Ovary (tissue), 9 donors: ENCODE measurements around the gene GRID1. TPM values are rescaled to one million over a fixed set of nuclear protein-coding genes. Genes with fewer than 3 reads are reported as not detected.

Experiments
- DNase-seq, 5 donors: peaks; one replicate each; pipeline ENCODE4 v3.0.0-alpha.2; 2019 to 2020
- H3K27ac ChIP-seq, 2 donors: fragments of 200-600 bp; one replicate each; pipeline versions ENCODE4 v1.5.1 to v1.8.0; 2019 to 2022
- H3K27me3 ChIP-seq: fragments of 200-600 bp; one replicate; pipeline ENCODE4 v1.8.0; 2022
- H3K36me3 ChIP-seq: fragments of 200-600 bp; sonication (generic); one replicate; pipeline ENCODE4 v1.5.1; 2019
- H3K4me1 ChIP-seq: one replicate; pipeline ENCODE4 v1.8.1; 2013; ENCODE audit warnings: mild to moderate bottlenecking, moderate library complexity; ENCODE audit not compliant: insufficient read depth
- H3K4me3 ChIP-seq: fragments of 200-600 bp; sonication (generic); one replicate; pipeline ENCODE4 v1.5.1; 2017
- H3K9me3 ChIP-seq, 2 donors: fragments of 200-600 bp in 1 of 2; sonication (generic) in 1 of 2; one replicate each; pipeline versions ENCODE4 v1.5.1 to v1.8.1; 2013 to 2019; ENCODE audit warnings: mild to moderate bottlenecking in 1 of 2, moderate library complexity in 1 of 2
- CTCF ChIP-seq, 3 donors: fragments of 450-650 bp in 2 of 3; fragments of 200-600 bp in 1 of 3; IDR thresholded peaks; one replicate each; pipeline versions ENCODE4 v1.5.1 to v1.8.0; 2016 to 2022; ENCODE audit warnings: antibody characterized with exemption in 3 of 3, mild to moderate bottlenecking in 1 of 3
- EP300 ChIP-seq: sonication (generic); formaldehyde crosslinking; IDR thresholded peaks from one replicate; pipeline ENCODE4 v1.6.1; 2017; ENCODE audit warnings: antibody characterized with exemption
- POLR2A ChIP-seq: fragments of 450-650 bp; IDR thresholded peaks from one replicate; pipeline ENCODE4 v1.6.1; 2017; ENCODE audit warnings: antibody characterized with exemption, mild to moderate bottlenecking, moderate library complexity
- WGBS, 3 donors: extraction: QIAGEN DNeasy Blood & Tissue Kit in 1 of 3; methylation state at CpG; one replicate each; pipeline versions ENCODE4 v1.1.5 to v1.1.7; 2013 to 2017; 5-methylcytosine and 5-hydroxymethylcytosine counted together
- intact Hi-C, 4 donors: fragments of 100-400 bp; cut with DNase I; formaldehyde crosslinking; loops; one replicate each; pipeline versions ENCODE4 v1.11.0 to v1.15.1; 2022 to 2023
- polyA plus RNA-seq, 2 donors: library from polyadenylated mRNA; stranded (reverse); fragments of 200-250 nt in 1 of 2; fragments of 350-450 nt in 1 of 2; fragmentation: Illumina TruSeq in 1 of 2; extraction: RNeasy Lipid Tissue Mini Kit (QIAGEN cat#74804) in 1 of 2; gene quantifications; one replicate each; pipeline ENCODE4 v1.2.3, GENCODE V29; 2013 to 2014
- total RNA-seq, 7 donors: library from RNA; depleted of rRNA in 2 of 7; stranded (reverse); fragments of >200 nt in 2 of 7; fragmentation: NEBNext Ultra II Directional in 3 of 7; extraction: Animal tissue kit (Norgen Biotek cat#: 25700) in 3 of 7; gene quantifications; one replicate each; pipeline versions ENCODE4 v1.1.0 to v1.2.4, GENCODE V29; 2016 to 2023
- donor health status: DM: no; HTN: no; CAD: no; lungs with moderate emphysema.
- donor health status: DM: no; HTN: no; CAD: no.
- donor health status: Bipolar disorder and iron deficiency.
- donor health status: DM: yes; HTN: yes; CAD: no.
- donor health status: DM: no; HTN: no; CAD: no.
- donor health status: DM: yes; HTN: yes; CAD: no.

GRID1 gene
- total and polyA plus RNA-seq, 9 donors, result 0.57 to 6.2 (median 1.8) TPM

- Histone ChIP-seq H3K36me3 (no peaks in the 10 kb centered on the region), H3K4me3 (no peak overlapping the region), H3K27ac (no peak overlapping the region), H3K9me3 (no peaks in the 10 kb centered on the region), H3K27me3 (no peaks in the 10 kb centered on the region), H3K4me1 (no peaks in the 10 kb centered on the region)
- no peak for TF ChIP-seq EP300
- TF ChIP-seq POLR2A, result no peak
- TF ChIP-seq CTCF (IDR thresholded peaks at IDR 0.05), result no peak
- intact Hi-C loops, result no loop called here
- DNase-seq, result no peak
- 74 to 100% (median 86%) methylated on average over 1 of the region's 1 CpG for WGBS, 3 donors
Measured at GRCh38 chr10:86335831-86336230, 30.8 kb downstream of the GRID1 start.

GRCh38 chr10:86335257-86335656, 31.3 kb downstream of the GRID1 start:
- intact Hi-C loops, result no loop called here
- no peaks in the 10 kb centered on the region for H3K27me3 ChIP-seq
- H3K4me1 ChIP-seq, result no peaks in the 10 kb centered on the region
- H3K27ac ChIP-seq, result no peak overlapping the region
- no peak for DNase-seq
- TF ChIP-seq EP300 (no peak), CTCF (IDR thresholded peaks at IDR 0.05) (no peak), POLR2A (no peak)
- no peak overlapping the region for H3K4me3 ChIP-seq
- H3K36me3 ChIP-seq, result no peaks in the 10 kb centered on the region
- no peaks in the 10 kb centered on the region for H3K9me3 ChIP-seq

- Histone ChIP-seq H3K27ac (no peak overlapping the region), H3K9me3 (no peaks in the 10 kb centered on the region), H3K36me3 (no peaks in the 10 kb centered on the region), H3K4me1 (no peaks in the 10 kb centered on the region), H3K27me3 (no peaks in the 10 kb centered on the region), H3K4me3 (no peak overlapping the region)
- 52 to 70% (median 57%) methylated on average over 4 of the region's 4 CpGs for WGBS, 3 donors
- DNase-seq, result no peak
- TF ChIP-seq CTCF (IDR thresholded peaks at IDR 0.05) (no peak), POLR2A (no peak), EP300 (no peak)
- intact Hi-C loops, result no loop called here
Measured at GRCh38 chr10:86334488-86335085, 32.0 kb downstream of the GRID1 start.

- WGBS, 3 donors, result 59 to 82% (median 64%) methylated on average over 7 of the region's 7 CpGs
- no peak overlapping the region for H3K27ac ChIP-seq
- intact Hi-C loops, result no loop called here
Measured at GRCh38 chr10:86333826-86334487, 32.6 kb downstream of the GRID1 start.

More at GRCh38 chr10:86333826-86334487, 32.6 kb downstream of the GRID1 start:
- H3K36me3 ChIP-seq, result no peaks in the 10 kb centered on the region
- H3K4me1 ChIP-seq, result no peaks in the 10 kb centered on the region
- TF ChIP-seq EP300 (no peak), POLR2A (no peak), CTCF (IDR thresholded peaks at IDR 0.05) (no peak)
- no peak for DNase-seq
- no peaks in the 10 kb centered on the region for H3K9me3 ChIP-seq
- no peak overlapping the region for H3K4me3 ChIP-seq
- no peaks in the 10 kb centered on the region for H3K27me3 ChIP-seq
